HG02852 (cell line): ENCODE results near the gene TIAM1.
A peak's percentile ranks its signal among the peaks of the same experiment; 100 is the strongest.

ENCODE experiments used
- ATAC-seq: cut with Tn5 transposase; IDR thresholded peaks from one replicate; pipeline ENCODE4 v1.9.1; 2021; ENCODE audit warnings: mild to moderate bottlenecking, moderate library complexity; ENCODE audit not compliant: unreplicated experiment

Gene TIAM1

DNA sequence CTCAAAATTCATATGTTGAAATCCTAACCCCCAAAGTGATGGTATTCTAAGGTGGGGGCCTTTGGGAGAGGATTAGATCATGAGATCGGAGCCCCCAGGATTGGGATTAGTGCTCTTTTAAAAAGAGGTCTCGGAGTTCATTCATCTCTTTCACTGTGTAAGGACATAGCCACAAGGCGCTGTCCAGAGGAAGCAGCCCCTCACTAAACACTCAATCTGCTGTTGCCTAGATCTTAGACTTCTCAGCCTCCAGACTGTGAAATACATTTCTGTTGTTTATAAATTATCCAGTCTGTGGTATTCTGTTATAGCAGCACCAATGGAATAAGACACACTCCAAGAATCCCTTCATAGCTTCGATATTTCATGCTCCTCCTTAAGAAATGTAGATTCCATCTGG is 12.4 kb upstream of the TIAM1 start:
- ATAC-seq = no peak

DNA sequence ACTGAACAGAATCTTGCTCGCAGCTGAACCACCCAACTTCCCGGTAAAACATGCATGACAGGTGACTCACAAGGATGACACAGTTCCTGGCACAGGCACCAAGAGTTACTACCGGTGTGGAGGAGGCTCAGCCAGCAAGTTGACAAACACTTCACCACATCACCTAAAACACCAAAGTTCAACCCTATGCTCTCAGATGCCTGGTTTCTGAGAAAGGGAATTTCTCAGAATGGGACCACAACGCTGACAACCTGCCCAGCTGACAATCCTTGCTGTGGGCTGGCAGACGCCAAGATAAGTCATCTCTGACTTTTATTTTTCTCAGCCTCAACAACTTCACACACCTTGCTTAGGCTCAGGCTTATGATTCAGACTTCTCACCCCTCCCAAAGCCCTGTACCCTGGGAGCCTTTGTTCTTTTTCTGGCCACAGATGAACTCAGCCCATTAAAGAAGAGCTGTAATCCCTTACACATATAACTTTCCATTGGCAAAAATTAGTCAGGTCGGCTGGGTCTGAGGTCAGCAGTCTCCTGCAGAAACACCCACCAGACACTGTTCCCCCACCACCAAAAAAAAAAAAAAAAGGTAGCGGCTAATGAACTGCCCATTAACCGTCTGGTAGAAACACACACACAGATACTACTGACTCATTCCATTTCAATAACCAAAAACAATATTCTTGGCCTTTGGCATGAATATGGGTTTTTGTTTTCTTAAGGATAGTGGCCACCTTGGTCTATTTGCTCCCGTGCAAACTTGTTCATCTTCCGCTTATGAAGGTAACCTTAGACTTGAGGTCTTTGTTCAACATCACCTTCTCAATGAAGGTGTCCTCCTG is 10.8 kb upstream of the TIAM1 start:
- peak; percentile 50 for ATAC-seq

GRCh38 chr21:31354122-31354521 is 10.1 kb upstream of the TIAM1 start:
- no peak for ATAC-seq

GRCh38 chr21:31352836-31353235 is 8.8 kb upstream of the TIAM1 start:
- ATAC-seq = no peak

DNA sequence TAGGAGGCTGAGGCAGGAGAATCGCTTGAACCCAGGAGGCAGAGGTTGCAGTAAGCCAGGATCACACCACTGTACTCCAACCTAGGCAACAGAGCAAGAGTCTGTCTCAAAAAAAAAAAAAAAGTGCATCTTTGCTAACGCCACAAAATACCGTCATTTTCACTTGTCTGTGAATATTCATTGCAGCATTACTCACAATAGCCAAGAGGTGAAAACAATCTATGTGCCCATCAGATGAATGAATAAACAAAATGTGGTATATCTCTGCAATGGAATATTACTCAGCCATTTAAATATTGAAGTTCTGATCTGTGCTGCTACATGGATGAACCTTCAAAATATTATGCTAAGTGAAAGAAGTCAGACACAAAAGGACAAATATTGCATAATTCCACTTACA is 7.9 kb upstream of the TIAM1 start:
- ATAC-seq = no peak

DNA sequence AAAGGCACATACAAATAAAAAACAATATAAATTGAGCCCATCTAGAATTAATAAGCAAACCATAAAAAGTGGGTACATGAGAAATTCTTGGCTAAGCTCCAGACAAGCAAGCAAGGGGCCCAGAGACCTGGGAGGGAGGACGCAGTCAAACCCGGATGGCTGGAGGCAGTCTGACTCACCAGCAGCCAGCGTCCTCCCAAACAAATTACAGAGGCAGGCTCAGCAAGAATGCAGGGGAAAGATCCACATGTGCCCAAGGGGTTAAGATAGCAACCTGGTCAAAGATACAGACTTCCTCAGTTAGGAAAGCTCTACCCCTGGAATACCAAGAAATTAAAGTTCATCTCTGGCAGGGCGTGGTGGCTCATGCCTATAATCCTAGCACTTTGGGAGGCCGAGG is 7.4 kb upstream of the TIAM1 start:
- ATAC-seq = no peak

GRCh38 chr21:31349208-31349607 is 5.1 kb upstream of the TIAM1 start:
- ATAC-seq = no peak

- ATAC-seq = no peak
These were observed 4.1 kb upstream of the TIAM1 start for GRCh38 chr21:31348188-31348587.

DNA sequence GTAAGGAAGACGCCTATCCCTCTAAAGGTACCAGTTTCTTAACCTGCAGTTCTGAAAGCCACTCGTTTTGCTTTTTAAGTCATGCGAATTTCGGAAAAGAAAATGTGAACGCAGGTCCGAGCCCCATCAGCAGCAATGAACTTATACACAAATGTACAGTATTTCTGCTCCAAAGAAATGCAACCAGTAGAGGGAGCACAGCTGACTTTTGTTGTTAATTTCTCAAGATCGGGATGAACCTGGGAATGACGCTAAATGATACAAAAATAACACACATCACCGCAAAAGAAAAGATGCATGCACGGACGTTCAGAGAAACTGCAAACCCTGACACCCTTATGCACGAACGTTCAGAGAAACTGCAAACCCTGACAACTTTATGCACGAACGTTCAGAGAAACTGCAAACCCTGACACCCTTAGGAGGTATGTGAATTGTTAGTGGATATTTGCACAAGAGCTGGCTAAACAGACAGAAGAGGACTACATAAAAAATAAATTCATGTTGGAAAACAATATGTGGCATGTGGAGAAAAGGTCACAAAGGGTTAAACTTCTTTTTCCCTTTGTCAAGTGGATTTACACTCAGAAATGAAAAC is 3.5 kb upstream of the TIAM1 start:
- ATAC-seq = no peak

GRCh38 chr21:31346256-31346821 is 2.3 kb upstream of the TIAM1 start:
- no peak for ATAC-seq

DNA sequence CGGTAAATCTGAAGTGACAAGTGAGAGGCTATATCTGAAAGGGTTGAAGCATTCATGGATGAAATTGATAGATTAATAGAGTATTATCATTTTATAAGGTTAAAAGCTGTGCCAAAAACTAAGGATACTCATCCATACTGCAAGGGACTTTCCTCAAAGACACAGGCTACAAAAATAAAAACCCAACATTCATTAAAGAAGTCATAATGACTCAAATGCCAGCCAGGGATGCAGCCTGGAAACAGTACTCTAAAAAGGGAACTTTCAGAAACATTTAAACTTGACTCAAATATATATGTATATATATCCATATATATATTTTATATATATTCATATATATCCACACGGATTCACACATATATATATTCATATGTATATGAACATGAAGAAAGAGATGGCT is 1.1 kb upstream of the TIAM1 start:
- no peak for ATAC-seq

DNA sequence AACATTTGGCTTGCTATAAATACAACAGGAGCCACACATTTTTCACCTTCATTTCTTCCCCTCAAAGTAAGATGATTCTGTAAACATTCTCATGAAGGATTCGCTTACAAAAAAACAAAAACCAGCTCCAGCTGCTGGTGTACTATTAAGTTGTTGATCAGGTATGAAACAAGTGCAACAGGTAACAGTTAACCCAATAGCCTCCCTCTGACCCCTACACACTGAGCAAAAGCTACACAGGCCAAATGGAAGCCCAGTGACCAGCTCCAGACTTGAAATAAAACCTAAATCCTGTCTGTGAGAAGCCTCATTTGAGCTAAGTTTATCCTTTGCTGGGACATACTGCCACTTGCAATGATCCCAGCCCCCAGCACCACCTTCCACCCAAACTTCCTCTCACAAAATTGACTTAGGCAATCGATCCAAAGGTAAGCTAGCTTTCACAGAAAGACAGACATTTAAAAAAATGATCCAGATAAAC is 991 bp downstream of the TIAM1 start:
- ATAC-seq = no peak

- ATAC-seq = no peak
These were observed 1.7 kb downstream of the TIAM1 start for GRCh38 chr21:31342348-31342747.

DNA sequence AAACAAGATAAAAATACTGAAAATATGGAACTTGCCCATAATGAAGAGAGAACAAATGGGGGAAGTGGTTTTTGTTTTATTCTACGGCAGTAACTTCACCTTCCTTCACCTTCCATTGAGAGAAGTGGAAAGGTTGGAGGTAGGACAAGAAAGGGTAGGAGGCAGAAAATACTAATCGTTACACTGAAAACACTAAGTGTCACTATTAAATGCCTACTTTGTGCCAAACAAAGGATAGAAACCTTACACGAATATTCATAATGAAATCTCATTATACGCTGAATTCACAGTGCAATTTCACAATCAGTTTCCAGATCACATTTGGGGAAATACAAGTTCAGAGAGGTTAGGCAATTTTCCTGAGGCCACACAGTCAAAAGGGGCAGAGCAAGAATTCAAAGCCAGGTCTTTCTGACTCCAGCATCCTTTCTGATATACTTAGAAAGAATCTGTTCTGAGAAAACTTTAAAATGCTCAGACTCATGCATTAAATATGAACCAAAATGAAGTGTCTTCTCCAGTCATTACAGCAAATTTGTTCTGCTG is 3.0 kb downstream of the TIAM1 start:
- no peak for ATAC-seq

- no peak for ATAC-seq
These were observed 3.5 kb downstream of the TIAM1 start for GRCh38 chr21:31340514-31340913.

GRCh38 chr21:31339721-31340120 is 4.3 kb downstream of the TIAM1 start:
- no peak for ATAC-seq

DNA sequence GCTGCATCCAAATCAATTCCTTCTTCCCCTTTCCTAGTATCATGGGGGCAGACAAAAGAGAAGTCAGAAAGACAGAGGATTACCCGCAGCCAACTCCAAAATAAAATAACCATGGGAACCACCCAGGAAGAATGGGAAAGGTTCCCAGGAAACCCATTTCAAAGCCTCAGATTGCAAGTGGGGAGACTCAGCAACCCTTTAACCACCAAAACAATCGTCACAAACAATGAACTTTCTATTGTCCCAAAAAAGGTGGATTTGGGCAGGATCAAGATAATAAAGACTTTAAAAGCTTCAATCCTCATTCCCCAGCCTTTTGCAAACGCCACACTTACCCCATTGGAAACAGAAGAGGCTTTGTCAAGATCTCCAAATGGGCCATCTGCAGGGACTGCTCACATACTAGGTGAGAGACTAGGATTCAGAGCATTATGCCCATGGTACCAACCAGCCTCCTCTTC is 5.1 kb downstream of the TIAM1 start:
- ATAC-seq = no peak

DNA sequence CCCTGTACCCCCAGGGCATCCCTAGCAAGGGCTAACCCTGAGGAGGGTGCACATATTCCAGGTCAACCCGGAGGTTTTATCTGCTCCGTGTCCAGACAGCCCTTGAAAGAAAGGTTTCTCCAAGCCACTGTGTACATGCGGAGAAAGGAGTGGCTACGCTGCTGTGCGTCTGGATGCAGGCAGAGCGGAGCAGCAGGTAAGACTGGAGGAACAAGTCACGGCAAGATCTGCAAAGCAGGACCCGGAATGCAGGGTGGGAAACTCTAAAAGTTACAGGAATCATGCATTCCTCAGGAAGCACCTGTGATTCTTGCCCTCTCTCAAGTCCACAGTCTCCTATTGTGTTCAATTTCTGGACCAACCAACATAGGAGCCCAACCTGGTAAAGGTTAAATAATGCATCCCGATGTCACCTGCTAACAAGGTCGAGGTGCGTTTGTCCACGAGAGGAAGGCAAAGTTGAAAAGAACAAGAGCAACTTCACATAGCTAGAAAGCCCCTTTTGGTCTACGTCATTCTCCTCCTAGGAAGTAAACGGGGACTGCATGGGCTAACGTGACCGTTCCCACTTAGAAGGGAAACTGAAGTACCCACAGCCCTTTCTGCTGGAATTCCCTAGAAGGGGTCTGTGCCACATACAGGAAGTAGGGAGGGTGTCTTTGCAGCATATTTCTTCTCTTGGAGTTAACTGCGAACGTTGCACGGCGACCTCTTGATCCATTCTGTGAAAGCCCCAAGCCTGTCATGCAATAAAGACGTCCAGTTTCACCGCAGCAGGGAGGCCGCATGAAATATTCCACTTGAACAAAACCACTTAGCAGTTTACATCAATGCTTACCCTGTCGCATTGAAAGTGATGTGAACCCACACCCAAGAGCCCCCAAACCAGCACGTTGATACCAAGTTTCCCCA is 5.8 kb downstream of the TIAM1 start:
- ATAC-seq = no peak

GRCh38 chr21:31337086-31337485 is 7.0 kb downstream of the TIAM1 start:
- no peak for ATAC-seq

GRCh38 chr21:31336739-31337040 is 7.4 kb downstream of the TIAM1 start:
- ATAC-seq = no peak
